ENCODE measurements around the gene MEG3. TPM values are rescaled to one million over a fixed set of nuclear protein-coding genes. Genes with fewer than 3 reads are reported as not detected.
A peak's percentile ranks its signal among the peaks of the same experiment; 100 is the strongest.

Gene MEG3
- total RNA-seq, 1 donor from 2014 or later = 34.8 TPM

DNA sequence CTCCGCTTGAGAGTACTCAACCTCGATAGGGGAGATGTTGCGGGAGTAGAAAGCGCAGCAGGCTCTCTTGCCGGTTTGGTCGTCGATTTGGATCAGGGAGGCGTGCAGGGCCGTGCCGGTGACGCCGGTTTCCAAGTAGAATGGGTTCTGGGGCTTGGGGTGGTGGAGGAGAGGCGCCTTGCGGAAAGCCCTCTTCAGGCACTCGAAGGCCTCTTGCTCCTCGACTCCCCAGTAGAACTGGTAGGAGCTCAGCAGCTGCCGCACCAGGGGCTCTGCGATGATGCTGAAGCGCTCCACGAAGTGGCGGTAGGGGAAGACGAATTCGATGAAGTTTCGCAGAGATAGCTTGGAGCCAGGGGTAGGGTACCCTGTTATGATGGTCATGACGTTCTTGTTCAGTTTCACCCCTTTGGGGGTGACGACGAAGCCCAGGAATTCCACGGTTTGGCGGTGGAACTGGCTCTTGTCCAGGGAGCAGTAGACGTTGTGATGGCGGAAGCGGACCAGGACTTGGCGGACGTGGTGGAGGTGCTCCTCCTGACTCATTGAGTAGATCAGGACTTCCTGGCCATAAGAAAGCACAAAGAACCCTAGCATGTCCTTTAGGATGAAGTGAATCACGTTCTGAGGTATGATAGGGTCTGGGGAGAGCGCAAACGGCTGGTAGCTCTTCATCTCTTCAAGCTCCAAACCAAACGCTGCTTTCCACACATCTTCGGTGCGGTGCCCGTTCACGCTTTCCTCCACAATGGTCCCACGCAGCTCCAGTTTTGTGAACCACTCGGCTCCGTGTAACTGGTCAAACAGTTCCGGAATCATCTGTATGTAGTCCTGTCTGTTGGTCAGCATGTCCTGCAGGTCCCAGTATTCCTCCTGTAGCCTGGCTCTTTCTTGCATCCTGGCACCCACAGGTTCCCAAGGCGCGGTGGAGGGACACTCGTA is 56.4 kb downstream of the MEG3 start:
- intact Hi-C loops (cut with DNase I) = no loop called here
- DNase-seq (ENCODE audit: missing footprints) = peak; percentile 21
- no peak for ATAC-seq

DNA sequence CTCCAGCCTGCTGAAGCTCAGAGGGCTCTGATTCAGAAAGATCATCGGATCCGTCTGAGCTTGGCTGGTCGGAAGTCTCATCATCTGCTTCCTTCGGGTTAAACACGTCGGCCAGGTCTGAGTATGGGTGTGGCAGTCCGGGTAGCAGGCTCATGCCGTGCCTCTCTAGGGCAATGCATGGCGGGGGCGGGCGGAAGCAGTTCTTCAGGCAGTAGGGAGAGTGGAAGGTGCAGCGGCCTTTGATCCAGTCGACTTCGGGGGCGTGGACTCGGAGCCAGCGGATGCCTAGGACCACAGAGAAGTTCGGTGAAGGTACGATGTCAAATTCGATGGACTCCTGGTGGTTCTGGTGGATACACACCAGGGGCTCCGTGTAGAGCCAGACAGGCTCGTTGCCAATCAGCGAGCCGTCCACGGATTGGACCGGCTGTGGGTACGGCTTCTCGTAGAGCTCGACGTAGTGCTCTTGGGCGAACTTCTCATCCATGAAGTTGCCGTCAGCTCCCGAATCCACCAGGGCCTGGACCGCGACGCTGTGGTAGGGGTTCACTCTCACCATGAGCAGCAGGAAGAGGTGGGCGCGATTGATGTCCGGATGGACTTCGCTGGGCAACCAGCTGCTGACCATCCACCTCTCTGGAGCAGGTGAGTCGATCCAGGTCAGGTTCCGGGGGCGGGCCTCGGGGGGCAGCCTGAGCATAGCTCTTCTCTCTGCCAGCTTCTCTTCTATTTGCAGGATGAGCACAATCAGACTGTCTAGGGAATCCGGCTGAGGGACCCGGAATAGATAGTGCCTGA is 57.3 kb downstream of the MEG3 start:
- DNase-seq (ENCODE audit: missing footprints) = peak; percentile 57
- intact Hi-C loops (cut with DNase I) = no loop called here
- ATAC-seq = no peak

DNA sequence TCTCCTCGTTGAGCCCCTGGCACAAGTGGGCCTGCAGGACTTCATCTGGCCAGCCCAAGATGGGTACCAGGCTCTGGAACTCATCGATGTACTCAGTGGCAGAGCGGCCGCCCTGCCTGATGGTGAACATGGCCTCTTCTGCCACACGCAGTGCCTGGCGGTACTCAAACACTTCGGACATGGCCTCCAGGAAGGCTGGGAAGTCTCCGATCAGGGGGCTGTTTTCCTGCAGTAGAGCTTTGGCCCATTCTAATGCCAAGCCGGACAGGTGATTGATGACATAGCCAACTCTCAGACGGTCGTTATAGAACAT is 57.8 kb downstream of the MEG3 start:
- no peak for DNase-seq (ENCODE audit: missing footprints)
- no peak for ATAC-seq
- intact Hi-C loops (cut with DNase I) = no loop called here

GRCh38 chr14:100884456-100884855 is 58.5 kb downstream of the MEG3 start:
- ATAC-seq = no peak
- intact Hi-C loops (cut with DNase I) = no loop called here
- DNase-seq (ENCODE audit: missing footprints) = peak; percentile 32

GRCh38 chr14:100885196-100885595 is 59.3 kb downstream of the MEG3 start:
- intact Hi-C loops (cut with DNase I) = no loop called here
- ATAC-seq (no peak), DNase-seq (ENCODE audit: missing footprints) (no peak)

- intact Hi-C loops (cut with DNase I) = no loop called here
- DNase-seq (ENCODE audit: missing footprints) (no peak), ATAC-seq (peak; percentile 12)
Observed at GRCh38 chr14:100885617-100886016, 59.7 kb downstream of the MEG3 start.

- intact Hi-C loops (cut with DNase I) = no loop called here
- ATAC-seq (no peak), DNase-seq (ENCODE audit: missing footprints) (no peak)
Observed at GRCh38 chr14:100887728-100888335, 61.9 kb downstream of the MEG3 start.

DNA sequence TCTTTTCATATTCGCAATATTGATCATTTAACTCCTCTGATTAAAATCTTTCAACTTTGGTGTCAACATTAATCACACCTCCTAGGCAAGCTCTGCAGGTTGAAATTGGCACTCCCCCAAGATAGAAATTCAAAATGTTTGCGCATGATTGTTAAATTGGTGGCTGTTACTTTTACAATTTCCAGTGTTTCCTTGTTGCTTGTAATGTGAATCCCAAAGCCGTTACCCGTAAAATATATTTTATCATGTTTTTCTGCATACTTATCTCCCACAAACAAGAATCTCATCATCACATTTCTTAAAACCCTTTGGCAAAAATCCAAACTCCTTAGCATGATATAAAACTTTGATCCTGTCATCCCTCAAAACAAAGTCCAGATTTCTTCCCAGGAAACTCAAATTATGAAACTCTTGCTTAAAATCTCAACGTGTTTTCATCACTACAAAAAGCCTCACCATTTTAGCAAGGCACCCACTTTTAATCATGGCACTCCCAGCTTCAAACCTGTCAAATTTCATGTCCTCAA is 62.9 kb downstream of the MEG3 start:
- DNase-seq (ENCODE audit: missing footprints) = no peak
- no peak for ATAC-seq
- intact Hi-C loops (cut with DNase I) = no loop called here

- no peak for ATAC-seq
Observed at GRCh38 chr14:100889641-100890040, 63.7 kb downstream of the MEG3 start.

GRCh38 chr14:100890061-100890850 is 64.3 kb downstream of the MEG3 start:
- DNase-seq (ENCODE audit: missing footprints) (peak; percentile 46), ATAC-seq (no peak)
- intact Hi-C loops (cut with DNase I) = no loop called here

More at GRCh38 chr14:100889641-100890040, 63.7 kb downstream of the MEG3 start:
- no peak for DNase-seq (ENCODE audit: missing footprints)
- intact Hi-C loops (cut with DNase I) = no loop called here

DNA sequence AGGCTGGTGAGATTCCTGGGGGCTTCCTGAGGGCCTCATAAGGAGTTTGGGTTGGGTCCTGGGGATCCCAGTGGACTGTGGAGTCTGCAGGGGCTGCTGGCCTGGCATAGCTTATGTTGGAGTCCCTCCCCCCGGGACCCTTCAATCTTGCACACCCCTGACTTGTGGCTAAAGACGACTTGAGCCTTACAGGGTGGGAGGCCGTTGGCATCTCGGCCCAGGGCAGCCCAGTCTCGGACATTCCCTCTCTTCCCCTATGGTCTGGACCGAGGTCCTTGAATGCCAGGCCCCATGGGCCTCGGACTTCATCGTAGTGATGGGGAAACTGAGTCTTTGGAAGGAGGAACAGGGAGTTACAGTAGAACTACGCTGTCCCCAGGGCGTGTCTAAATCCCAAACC is 65.1 kb downstream of the MEG3 start:
- DNase-seq (ENCODE audit: missing footprints) = no peak
- no peak for ATAC-seq
- intact Hi-C loops (cut with DNase I) = no loop called here

DNA sequence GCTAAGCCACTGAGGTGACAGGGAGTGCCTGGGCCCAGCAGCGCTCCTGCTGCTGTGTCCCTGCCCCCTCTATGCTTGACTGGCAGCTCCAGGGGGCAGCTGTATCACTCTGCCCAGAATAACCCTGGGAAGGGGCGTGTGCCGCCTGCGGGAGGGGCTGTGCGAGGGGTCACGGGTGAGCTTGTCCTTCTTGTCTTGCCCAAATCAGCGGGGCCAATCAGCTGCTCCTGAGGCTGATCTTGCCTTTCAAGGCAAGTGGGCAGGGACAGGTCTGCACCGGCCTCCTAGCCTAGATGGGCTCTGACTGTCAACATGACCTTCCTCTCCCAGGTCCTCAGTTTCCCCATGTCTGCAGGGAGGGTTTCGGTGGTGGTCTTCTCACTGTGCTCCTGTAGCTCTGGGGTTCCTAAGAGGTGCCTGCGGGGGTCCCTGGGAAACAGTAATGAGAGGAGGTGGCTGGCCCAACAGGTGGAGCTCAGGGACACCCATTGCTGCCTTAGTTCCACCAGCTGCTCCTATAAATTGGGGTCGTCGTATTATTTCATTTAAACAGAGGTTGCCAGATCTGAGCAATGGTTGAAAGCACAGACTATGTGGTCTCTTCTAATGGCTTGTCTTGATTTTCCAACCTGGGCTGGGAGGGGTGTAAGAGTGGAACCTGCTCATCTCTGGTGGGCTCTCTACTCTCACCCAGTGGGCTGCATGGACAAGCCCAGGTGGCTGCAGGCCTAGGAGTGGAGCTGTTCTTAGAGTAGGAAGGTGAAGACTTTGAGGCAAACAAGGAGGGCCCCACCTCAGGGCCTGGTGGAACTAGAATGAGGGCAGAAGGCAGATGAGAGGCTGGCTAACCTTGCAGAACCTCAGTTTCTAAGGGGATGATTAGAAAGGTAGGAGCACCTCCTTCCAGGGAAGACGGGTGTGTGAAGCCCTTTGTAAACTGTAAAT is 65.9 kb downstream of the MEG3 start:
- no peak for DNase-seq (ENCODE audit: missing footprints)
- ATAC-seq = no peak
- intact Hi-C loops (cut with DNase I) = no loop called here

- DNase-seq (ENCODE audit: missing footprints) = no peak
- intact Hi-C loops (cut with DNase I) = no loop called here
- ATAC-seq = no peak
Observed at GRCh38 chr14:100892496-100893227, 66.7 kb downstream of the MEG3 start.

- DNase-seq (ENCODE audit: missing footprints) (no peak), ATAC-seq (no peak)
- intact Hi-C loops (cut with DNase I) = no loop called here
Observed at GRCh38 chr14:100893228-100893601, 67.3 kb downstream of the MEG3 start.

DNA sequence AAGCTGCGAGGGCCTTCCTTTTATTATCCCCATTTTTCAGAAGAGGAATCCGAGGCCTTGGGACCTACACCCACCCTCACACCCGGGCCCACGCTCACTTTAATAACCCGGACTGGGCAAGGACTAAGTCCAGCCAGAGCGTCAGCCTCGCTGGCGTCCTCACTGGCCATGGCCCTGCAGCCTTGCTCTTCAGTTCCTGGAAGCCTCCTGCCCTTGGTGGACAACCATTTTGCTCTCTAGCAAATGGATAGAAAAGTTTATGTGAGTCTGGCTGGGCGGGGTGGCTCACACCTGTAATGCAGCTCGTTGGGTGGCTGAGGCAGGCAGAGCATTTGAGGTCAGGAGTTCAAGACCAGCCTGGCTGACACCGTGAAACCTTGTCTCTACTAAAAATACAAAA is 67.8 kb downstream of the MEG3 start:
- no peak for DNase-seq (ENCODE audit: missing footprints)
- intact Hi-C loops (cut with DNase I) = no loop called here
- no peak for ATAC-seq

GRCh38 chr14:100894416-100894815 is 68.5 kb downstream of the MEG3 start:
- no peak for ATAC-seq
- no peak for DNase-seq (ENCODE audit: missing footprints)
- intact Hi-C loops (cut with DNase I) = no loop called here

- no peak for ATAC-seq
- intact Hi-C loops (cut with DNase I) = no loop called here
Observed at GRCh38 chr14:100895411-100895810, 69.5 kb downstream of the MEG3 start.

More at GRCh38 chr14:100895411-100895810, 69.5 kb downstream of the MEG3 start:
- DNase-seq (ENCODE audit: missing footprints) = no peak
